Activated CD4-positive, alpha-beta T cell treated with anti-CD3 and anti-CD28 coated beads for 36 hours (primary cell): ENCODE measurements around the gene MALAT1. TPM values are rescaled to one million over a fixed set of nuclear protein-coding genes. Genes with fewer than 3 reads are reported as not detected.

ENCODE experiments used
- ATAC-seq: fragments of 200-7000 bp; cut with Tn5 transposase; one replicate; pipeline ENCODE4 v1.10.0; 2021; ENCODE audit warnings: mild to moderate bottlenecking, moderate library complexity
- CTCF ChIA-PET: fragments of 350-600 bp; sonication (Branson Sonifier 250); formaldehyde crosslinking; loops from one replicate; lab custom pipeline; 2021; ENCODE audit warnings: antibody characterized with exemption; lab: Charles Lee
- POLR2A ChIA-PET: fragments of 350-600 bp; sonication (Branson Sonifier 250); formaldehyde crosslinking; loops from one replicate; lab custom pipeline; 2021; ENCODE audit warnings: antibody characterized with exemption, inconsistent platforms; lab: Charles Lee
- DNase-seq: peaks from one replicate; pipeline ENCODE4 v3.0.0-alpha.2; 2020
- H3K27ac Mint-ChIP-seq: one replicate; pipeline ENCODE4 v1.8.0; 2021; ENCODE audit warnings: mixed read lengths
- H3K27me3 Mint-ChIP-seq: one replicate; pipeline ENCODE4 v1.8.0; 2021; ENCODE audit warnings: mixed read lengths
- H3K36me3 Mint-ChIP-seq: one replicate; pipeline ENCODE4 v1.8.0; 2021; ENCODE audit warnings: low read depth, mixed read lengths
- H3K4me1 Mint-ChIP-seq: one replicate; pipeline ENCODE4 v1.8.0; 2021; ENCODE audit warnings: mixed read lengths
- H3K4me3 Mint-ChIP-seq: one replicate; pipeline ENCODE4 v1.8.0; 2021; ENCODE audit warnings: mild to moderate bottlenecking, moderate library complexity, mixed read lengths
- H3K9me3 Mint-ChIP-seq: one replicate; pipeline ENCODE4 v1.8.0; 2021; ENCODE audit warnings: low read depth, mixed read lengths
- intact Hi-C, 2 experiments: fragments of 100-400 bp; cut with DNase I in 1 of 2; cut with micrococcal nuclease in 1 of 2; formaldehyde crosslinking; loops; one replicate each; pipeline versions ENCODE4 v1.14.2 to v1.15.1; 2022 to 2024; cut with DNase I, micrococcal nuclease
- total RNA-seq, 2 experiments: library from RNA; stranded (reverse); gene quantifications; one replicate each; pipeline ENCODE4 v1.2.3, GENCODE V29; 2021

The MALAT1 gene
- total RNA-seq, 2 experiments from 2014 or later, result 7,016 to 9,748 TPM

GRCh38 chr11:65489706-65490320, 9.0 kb upstream of the MALAT1 start:
- intact Hi-C loops, result no loop called here
- H3K4me1 Mint-ChIP-seq, result peaks cover 78% of the 10 kb centered on the region

GRCh38 chr11:65491163-65491465, 7.7 kb upstream of the MALAT1 start:
- intact Hi-C loops, result no loop called here
- CTCF ChIA-PET, result interaction anchor here (0.6 to 8.4 kb wide), 4 partner anchors 14 to 75 kb away, joined by 3 to 72 read pairs (median 12); no protein-coding TSS in a partner anchor
- H3K36me3 Mint-ChIP-seq, result peaks cover 2% of the 10 kb centered on the region
- H3K9me3 Mint-ChIP-seq, result no peaks in the 10 kb centered on the region
- DNase-seq (no peak), ATAC-seq (no peak)
- H3K27ac Mint-ChIP-seq, result no peak overlapping the region
- no peak overlapping the region for H3K4me3 Mint-ChIP-seq
- H3K27me3 Mint-ChIP-seq, result no peaks in the 10 kb centered on the region
- peaks cover 77% of the 10 kb centered on the region for H3K4me1 Mint-ChIP-seq
- POLR2A ChIA-PET, result interaction anchor here (3.3 to 25.9 kb wide), 4 partner anchors 10 to 69 kb away, joined by 32 to 1637 read pairs (median 44); partner anchors contain the start of gene NEAT1

More at GRCh38 chr11:65489706-65490320, 9.0 kb upstream of the MALAT1 start:
- H3K9me3 Mint-ChIP-seq, result no peaks in the 10 kb centered on the region
- peak overlapping the region; percentile 13 for H3K27ac Mint-ChIP-seq
- no peaks in the 10 kb centered on the region for H3K27me3 Mint-ChIP-seq
- DNase-seq, result no peak
- POLR2A ChIA-PET, result interaction anchor here (5.6 to 25.9 kb wide), 2 partner anchors 10 to 68 kb away, joined by 66 to 1637 read pairs; partner anchors contain the start of genes MALAT1 and NEAT1
- H3K36me3 Mint-ChIP-seq, result peaks cover 2% of the 10 kb centered on the region
- CTCF ChIA-PET, result interaction anchor here (0.7 to 8.4 kb wide), 3 partner anchors 12 to 62 kb away, joined by 3 to 72 read pairs (median 3); no protein-coding TSS in a partner anchor
- ATAC-seq, result no peak
- H3K4me3 Mint-ChIP-seq, result no peak overlapping the region

GRCh38 chr11:65491614-65492386, 7.0 kb upstream of the MALAT1 start:
- H3K36me3 Mint-ChIP-seq, result peaks cover 2% of the 10 kb centered on the region
- H3K4me3 Mint-ChIP-seq, result peak overlapping the region; percentile 65
- H3K9me3 Mint-ChIP-seq, result no peaks in the 10 kb centered on the region
- peaks cover 80% of the 10 kb centered on the region for H3K4me1 Mint-ChIP-seq
- ATAC-seq, result no peak
- ChIA-PET CTCF (interaction anchor here (0.6 to 8.4 kb wide), 4 partner anchors 14 to 75 kb away, joined by 3 to 72 read pairs (median 12); no protein-coding TSS in a partner anchor), POLR2A (interaction anchor here (2.4 to 25.9 kb wide), 5 partner anchors 10 to 70 kb away, joined by 32 to 1637 read pairs (median 55); partner anchors contain the start of gene NEAT1)
- no peaks in the 10 kb centered on the region for H3K27me3 Mint-ChIP-seq
- intact Hi-C loops, result no loop called here
- H3K27ac Mint-ChIP-seq, result peak overlapping the region; percentile 91
- peak; percentile 50 for DNase-seq

- no peak for DNase-seq
- peaks cover 79% of the 10 kb centered on the region for H3K4me1 Mint-ChIP-seq
- CTCF ChIA-PET, result interaction anchor here (1.3 to 8.4 kb wide), 4 partner anchors 15 to 76 kb away, joined by 3 to 72 read pairs (median 12); no protein-coding TSS in a partner anchor
- H3K9me3 Mint-ChIP-seq, result no peaks in the 10 kb centered on the region
- no peaks in the 10 kb centered on the region for H3K27me3 Mint-ChIP-seq
- H3K27ac Mint-ChIP-seq, result peak overlapping the region; percentile 91
- peaks cover 2% of the 10 kb centered on the region for H3K36me3 Mint-ChIP-seq
- intact Hi-C loops, result no loop called here
- POLR2A ChIA-PET, result interaction anchor here (1.2 to 25.9 kb wide), 7 partner anchors 9 to 70 kb away, joined by 6 to 1637 read pairs (median 33); partner anchors contain the start of gene NEAT1
- peak overlapping the region; percentile 65 for H3K4me3 Mint-ChIP-seq
- no peak for ATAC-seq
These were observed 6.5 kb upstream of the MALAT1 start for GRCh38 chr11:65492387-65492636.

GRCh38 chr11:65492637-65493366, 6.0 kb upstream of the MALAT1 start:
- ChIA-PET POLR2A (interaction anchor here (0.7 to 25.9 kb wide), 10 partner anchors 9 to 71 kb away, joined by 3 to 1637 read pairs (median 21); partner anchors contain the start of gene NEAT1), CTCF (interaction anchor here (0.6 to 8.4 kb wide), 11 partner anchors 9 to 375 kb away, joined by 3 to 72 read pairs (median 4); partner anchors contain the start of genes NEAT1 and ZNHIT2)
- DNase-seq, result peak; percentile 68
- Mint-ChIP-seq H3K27ac (peak overlapping the region; percentile 91), H3K27me3 (no peaks in the 10 kb centered on the region), H3K9me3 (no peaks in the 10 kb centered on the region), H3K4me1 (peaks cover 74% of the 10 kb centered on the region), H3K4me3 (peak overlapping the region; percentile 65), H3K36me3 (peaks cover 2% of the 10 kb centered on the region)
- intact Hi-C loops, result loop anchor here in 1 of 2 experiments (1.0 kb wide), 2 partner anchors 16 to 21 kb away; no protein-coding TSS in a partner anchor
- ATAC-seq, result peak; percentile 39

GRCh38 chr11:65493367-65494176, 5.3 kb upstream of the MALAT1 start:
- POLR2A ChIA-PET, result interaction anchor here (0.6 to 25.9 kb wide), 11 partner anchors 8 to 110 kb away, joined by 3 to 1637 read pairs (median 10); partner anchors contain the start of gene NEAT1
- no peak for ATAC-seq
- Mint-ChIP-seq H3K36me3 (peaks cover 2% of the 10 kb centered on the region), H3K27me3 (no peaks in the 10 kb centered on the region), H3K4me3 (peak overlapping the region; percentile 65), H3K27ac (peak overlapping the region; percentile 91), H3K4me1 (peaks cover 67% of the 10 kb centered on the region), H3K9me3 (no peaks in the 10 kb centered on the region)
- CTCF ChIA-PET, result interaction anchor here (0.6 to 8.4 kb wide), 12 partner anchors 10 to 1328 kb away, joined by 3 to 72 read pairs (median 4); partner anchors contain the start of genes NEAT1 and ZNHIT2
- intact Hi-C loops, result loop anchor here in 1 of 2 experiments (1.0 kb wide), 2 partner anchors 16 to 21 kb away; no protein-coding TSS in a partner anchor
- no peak for DNase-seq

GRCh38 chr11:65496304-65497140, 2.3 kb upstream of the MALAT1 start:
- CTCF ChIA-PET, result interaction anchor here (0.7 to 6.0 kb wide), 13 partner anchors 10 to 91 kb away, joined by 3 to 90 read pairs (median 4); partner anchors contain the start of gene NEAT1
- peaks cover 49% of the 10 kb centered on the region for H3K4me1 Mint-ChIP-seq
- H3K36me3 Mint-ChIP-seq, result peaks cover 2% of the 10 kb centered on the region
- POLR2A ChIA-PET, result interaction anchor here (0.7 to 25.9 kb wide), 15 partner anchors 9 to 1951 kb away, joined by 3 to 1637 read pairs (median 5); partner anchors contain the start of genes NEAT1, POLA2 and ZNRD2
- H3K27me3 Mint-ChIP-seq, result no peaks in the 10 kb centered on the region
- H3K27ac Mint-ChIP-seq, result peak overlapping the region; percentile 96
- DNase-seq (peak; percentile 45), ATAC-seq (peak; percentile 8)
- H3K4me3 Mint-ChIP-seq, result no peak overlapping the region
- intact Hi-C loops, result loop anchor here (1.0 to 2.0 kb wide), 8 partner anchors 19 to 718 kb away; partner anchors contain the start of genes NEAT1 (in 2 of the 2), SLC25A45 (in 2 of the 2) and SF1 (in 1 of the 2)
- H3K9me3 Mint-ChIP-seq, result no peaks in the 10 kb centered on the region

- Mint-ChIP-seq H3K36me3 (peaks cover 2% of the 10 kb centered on the region), H3K27ac (peak overlapping the region; percentile 96), H3K27me3 (no peaks in the 10 kb centered on the region), H3K4me3 (no peak overlapping the region), H3K4me1 (peaks cover 41% of the 10 kb centered on the region), H3K9me3 (no peaks in the 10 kb centered on the region)
- intact Hi-C loops, result loop anchor here (1.0 to 2.0 kb wide), 8 partner anchors 20 to 719 kb away; partner anchors contain the start of genes NEAT1 (in 2 of the 2), SLC25A45 (in 2 of the 2) and SF1 (in 1 of the 2)
- ATAC-seq (peak; percentile 70), DNase-seq (peak; percentile 100)
- ChIA-PET POLR2A (interaction anchor here (0.5 to 25.9 kb wide), 17 partner anchors 10 to 1950 kb away, joined by 3 to 1637 read pairs (median 5); partner anchors contain the start of genes NEAT1, POLA2 and ZNRD2), CTCF (interaction anchor here (0.7 to 6.0 kb wide), 14 partner anchors 9 to 123 kb away, joined by 3 to 90 read pairs (median 4); partner anchors contain the start of gene NEAT1)
These were observed 1.5 kb upstream of the MALAT1 start for GRCh38 chr11:65497141-65498041.
